NCI-H446 (cell line): Measurements from ENCODE around the gene PAPPA.

ENCODE experiments used
- DNase-seq, 2 experiments: peaks; one replicate each; lab custom pipeline; 2025; lab: John Stamatoyannopoulos, UW

The PAPPA gene

DNA sequence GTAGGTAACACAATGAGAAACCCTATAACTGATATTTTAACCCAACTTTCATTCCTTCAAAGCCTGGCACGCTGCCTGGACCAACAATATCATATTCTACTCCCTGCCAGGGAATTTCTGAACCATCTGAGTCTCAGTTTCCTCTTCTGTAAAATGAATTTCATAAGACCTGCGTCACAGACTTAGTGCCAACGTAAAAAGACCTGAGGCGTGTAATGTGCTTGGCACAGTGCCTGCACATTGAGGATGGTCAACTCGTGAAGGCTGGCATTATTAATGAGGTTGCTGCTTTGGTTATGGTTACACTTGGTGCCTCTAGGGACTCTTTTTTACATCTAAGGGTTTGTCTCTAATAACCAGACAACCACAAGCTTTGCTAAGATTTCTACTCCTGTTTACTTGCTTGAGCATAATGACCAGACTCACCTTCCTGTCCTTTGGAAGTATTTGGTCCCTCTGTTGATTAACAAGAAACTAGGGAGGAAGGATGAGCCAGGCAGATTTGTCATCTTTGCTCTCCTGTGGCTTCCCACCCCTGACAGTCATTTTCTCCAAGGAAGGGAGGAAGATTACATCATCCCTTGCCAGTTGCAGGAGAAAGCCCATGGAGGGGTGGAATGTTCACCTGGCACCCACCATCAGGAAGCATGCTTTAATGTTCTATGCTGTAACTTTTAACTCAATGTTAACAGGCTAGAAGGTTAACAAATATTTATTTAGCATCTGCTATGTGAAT lies 79.0 kb downstream of the PAPPA start:
- DNase-seq: no peak

GRCh38 chr9:116233160-116233530 lies 79.6 kb downstream of the PAPPA start:
- no peak for DNase-seq

- no peak for DNase-seq
Measured at GRCh38 chr9:116234081-116234480, 80.5 kb downstream of the PAPPA start.

DNA sequence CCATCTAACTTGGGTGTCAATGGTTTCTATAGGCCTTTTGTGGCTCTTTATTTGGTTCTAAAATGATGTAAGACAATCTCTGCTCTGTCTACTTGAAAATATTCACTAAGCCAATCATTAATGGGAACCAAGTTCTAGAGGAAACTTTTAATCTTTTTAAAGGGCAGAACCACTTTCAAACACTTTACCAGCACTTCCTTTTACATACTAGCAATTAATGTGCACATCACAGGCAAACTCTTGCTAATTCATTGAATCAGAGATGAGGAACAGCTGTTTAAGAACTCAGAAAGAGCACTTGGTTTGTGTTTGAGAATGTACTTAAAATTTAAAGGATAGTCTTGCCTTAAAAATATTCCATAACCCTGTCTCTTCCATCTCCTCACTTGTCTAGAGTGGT lies 83.4 kb downstream of the PAPPA start:
- no peak for DNase-seq

- no peak for DNase-seq
Measured at GRCh38 chr9:116237456-116237855, 83.9 kb downstream of the PAPPA start.

- no peak for DNase-seq
Measured at GRCh38 chr9:116238225-116238624, 84.6 kb downstream of the PAPPA start.

- DNase-seq: no peak
Measured at GRCh38 chr9:116238776-116239340, 85.3 kb downstream of the PAPPA start.

GRCh38 chr9:116243708-116244107 lies 90.1 kb downstream of the PAPPA start:
- DNase-seq: no peak

GRCh38 chr9:116247284-116247683 lies 93.7 kb downstream of the PAPPA start:
- no peak for DNase-seq

GRCh38 chr9:116247791-116248374 lies 94.3 kb downstream of the PAPPA start:
- DNase-seq: no peak

- DNase-seq: no peak
Measured at GRCh38 chr9:116250891-116251290, 97.3 kb downstream of the PAPPA start.

- DNase-seq: no peak
Measured at GRCh38 chr9:116251366-116251765, 97.8 kb downstream of the PAPPA start.

DNA sequence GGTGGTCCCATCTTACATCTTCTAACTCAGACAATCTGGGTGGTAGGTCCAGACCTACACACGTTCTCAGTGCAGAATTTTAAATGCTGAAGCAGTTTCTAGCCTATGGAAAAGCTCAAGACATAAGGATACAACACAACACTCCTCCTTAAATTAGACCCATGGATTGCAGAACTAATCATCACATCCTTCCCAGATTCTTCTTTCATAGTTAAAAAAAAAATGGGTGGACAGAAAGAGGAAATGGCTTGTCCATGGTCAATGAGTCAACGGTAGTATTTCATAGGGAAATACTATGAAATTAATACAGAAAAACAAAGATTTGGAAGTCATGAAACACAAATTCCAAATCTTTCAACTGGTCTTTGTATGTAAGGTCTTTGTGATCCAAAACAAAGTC lies 106.9 kb downstream of the PAPPA start:
- no peak for DNase-seq

DNA sequence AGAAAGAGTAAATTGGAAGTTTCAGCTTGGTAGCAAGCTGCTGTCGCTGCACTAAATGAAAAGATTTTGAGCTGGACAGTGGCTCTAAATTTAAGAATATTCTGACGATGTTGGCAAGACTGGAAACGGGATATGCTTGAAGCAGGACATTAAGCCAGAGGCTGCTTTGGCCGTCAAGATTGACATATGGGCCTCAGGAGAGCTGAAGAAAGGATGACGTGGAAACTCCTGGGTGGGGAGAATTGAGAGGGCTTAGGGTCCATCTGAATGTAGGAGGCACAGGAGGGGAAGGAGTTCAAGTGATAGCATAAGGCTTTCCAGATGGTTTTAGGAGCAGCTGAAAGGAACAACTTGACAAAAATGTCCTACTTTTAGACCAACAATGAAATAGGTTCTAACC lies 108.9 kb downstream of the PAPPA start:
- DNase-seq: no peak

DNA sequence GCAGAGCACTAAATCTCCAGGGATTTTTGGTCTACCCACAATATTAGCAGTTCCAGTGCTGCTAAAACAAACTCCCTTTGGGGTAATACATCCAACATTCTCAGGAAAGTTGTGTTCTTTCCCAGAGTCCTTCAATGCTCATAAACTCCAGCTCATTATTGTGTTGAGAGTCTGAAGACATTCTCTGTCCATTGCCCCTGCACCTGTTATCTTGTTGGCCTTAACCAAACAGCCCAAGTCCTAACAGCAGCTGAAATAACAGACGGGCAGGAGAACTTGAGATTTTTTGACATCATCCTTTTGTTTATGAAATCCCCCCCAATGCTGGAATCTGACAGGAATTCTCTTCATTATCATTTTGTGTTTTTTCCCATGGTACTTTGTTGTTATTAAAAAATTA lies 110.8 kb downstream of the PAPPA start:
- no peak for DNase-seq

GRCh38 chr9:116267021-116267420 lies 113.4 kb downstream of the PAPPA start:
- DNase-seq: no peak

- DNase-seq: no peak
Measured at GRCh38 chr9:116269250-116269649, 115.7 kb downstream of the PAPPA start.

DNA sequence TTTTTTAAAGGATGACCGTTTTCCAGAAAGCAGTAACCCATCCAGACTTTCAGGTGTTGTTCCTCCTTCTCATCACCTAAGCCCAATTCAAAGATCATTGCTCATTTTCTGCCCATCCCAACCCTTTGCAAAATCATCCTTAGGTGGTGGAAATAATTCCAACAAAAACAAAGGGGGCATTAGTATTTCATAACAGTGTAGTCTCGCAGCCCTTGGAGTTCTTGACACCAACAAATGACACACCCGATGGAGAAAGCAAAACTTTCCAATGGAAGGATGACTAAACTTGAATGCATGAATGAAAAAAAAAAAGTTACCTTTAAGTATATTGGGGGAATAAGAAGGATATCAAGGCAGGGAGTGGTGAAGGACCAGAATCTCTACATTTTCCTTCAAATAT lies 117.0 kb downstream of the PAPPA start:
- no peak for DNase-seq

DNA sequence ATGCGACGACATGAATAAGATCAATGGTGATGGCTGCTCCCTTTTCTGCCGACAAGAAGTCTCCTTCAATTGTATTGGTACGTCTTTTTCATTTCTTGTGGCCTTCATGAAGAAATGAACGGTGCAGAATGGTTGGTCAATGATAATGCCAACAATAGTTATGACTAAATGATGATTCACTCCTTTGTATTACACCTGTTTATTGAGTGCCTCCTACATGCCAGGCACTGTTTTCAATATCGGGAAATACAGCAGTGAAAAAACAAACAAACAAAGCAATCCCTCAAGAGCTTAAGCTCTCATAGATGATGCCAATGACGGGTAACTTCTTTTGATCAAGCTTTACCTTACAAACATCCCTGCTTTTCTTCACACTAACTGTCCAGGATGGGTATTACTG lies 117.7 kb downstream of the PAPPA start:
- DNase-seq: no peak

- no peak for DNase-seq
Measured at GRCh38 chr9:116271991-116272390, 118.4 kb downstream of the PAPPA start.

GRCh38 chr9:116274293-116274692 lies 120.7 kb downstream of the PAPPA start:
- DNase-seq: no peak

GRCh38 chr9:116275418-116276195 lies 122.0 kb downstream of the PAPPA start:
- DNase-seq: no peak

DNA sequence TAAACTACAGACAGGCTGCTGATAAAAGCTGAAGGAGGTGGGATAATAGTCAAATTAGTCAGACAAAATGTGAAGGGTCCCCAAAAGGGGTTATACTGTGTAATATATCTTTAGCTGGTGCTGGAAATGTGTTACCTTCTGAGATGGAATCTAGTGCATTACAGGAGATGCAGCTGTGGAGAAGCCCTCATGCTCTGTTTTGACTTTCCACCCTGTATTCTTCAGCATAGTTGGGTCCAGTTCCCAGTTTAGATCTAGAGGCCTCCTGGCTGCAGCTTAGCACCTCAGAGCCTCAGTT lies 122.6 kb downstream of the PAPPA start:
- DNase-seq: no peak
